ENCODE results near the gene EDNRB.

DNA sequence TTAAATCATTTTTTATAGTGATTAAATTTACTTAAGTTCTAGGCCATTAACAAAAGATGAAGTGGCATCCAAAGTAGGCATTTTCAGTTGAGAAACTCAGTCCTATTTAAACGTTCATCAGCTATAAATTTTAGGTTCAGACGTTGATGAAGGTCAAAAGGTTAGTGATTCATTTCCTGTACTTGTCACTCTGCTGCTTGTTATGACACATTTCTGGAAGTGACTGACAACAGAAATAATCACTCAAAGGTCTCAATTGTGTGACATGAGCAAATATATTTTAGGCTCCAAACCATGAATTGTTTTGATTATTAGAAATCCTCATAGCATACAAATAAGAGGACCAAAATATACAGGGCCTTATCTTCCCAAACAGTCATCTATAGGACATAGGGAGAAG is 10.3 kb upstream of the EDNRB start:
- TF ChIP-seq, protein P1, sequence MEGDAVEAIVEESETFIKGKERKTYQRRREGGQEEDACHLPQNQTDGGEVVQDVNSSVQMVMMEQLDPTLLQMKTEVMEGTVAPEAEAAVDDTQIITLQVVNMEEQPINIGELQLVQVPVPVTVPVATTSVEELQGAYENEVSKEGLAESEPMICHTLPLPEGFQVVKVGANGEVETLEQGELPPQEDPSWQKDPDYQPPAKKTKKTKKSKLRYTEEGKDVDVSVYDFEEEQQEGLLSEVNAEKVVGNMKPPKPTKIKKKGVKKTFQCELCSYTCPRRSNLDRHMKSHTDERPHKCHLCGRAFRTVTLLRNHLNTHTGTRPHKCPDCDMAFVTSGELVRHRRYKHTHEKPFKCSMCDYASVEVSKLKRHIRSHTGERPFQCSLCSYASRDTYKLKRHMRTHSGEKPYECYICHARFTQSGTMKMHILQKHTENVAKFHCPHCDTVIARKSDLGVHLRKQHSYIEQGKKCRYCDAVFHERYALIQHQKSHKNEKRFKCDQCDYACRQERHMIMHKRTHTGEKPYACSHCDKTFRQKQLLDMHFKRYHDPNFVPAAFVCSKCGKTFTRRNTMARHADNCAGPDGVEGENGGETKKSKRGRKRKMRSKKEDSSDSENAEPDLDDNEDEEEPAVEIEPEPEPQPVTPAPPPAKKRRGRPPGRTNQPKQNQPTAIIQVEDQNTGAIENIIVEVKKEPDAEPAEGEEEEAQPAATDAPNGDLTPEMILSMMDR (IDR thresholded peaks at IDR 0.05; ENCODE audit: control extremely low read depth in 1 of 3, insufficient read depth in 1 of 3, low read depth in 1 of 3, low read length in 3 of 3), result no peak
- no peak for TF ChIP-seq ASH2L (IDR thresholded peaks at IDR 0.05; ENCODE audit: low read length)

Data from H1 (cell line).